Neuronal stem cell (in vitro differentiated cells): ENCODE measurements around the gene SPDYE3.

Experiments used
- DNase-seq: peaks from one replicate; pipeline ENCODE4 v3.0.0-alpha.2; 2013; ENCODE audit warnings: low spot score
- H2AFZ ChIP-seq: one replicate; pipeline ENCODE4 v1.6.1; 2013; ENCODE audit warnings: mild to moderate bottlenecking, low read length, inconsistent platforms
- H2AK5ac ChIP-seq: 2 replicates; pipeline ENCODE4 v1.6.1; 2013; ENCODE audit warnings: low read depth, mild to moderate bottlenecking, inconsistent platforms, low read length, moderate library complexity, mixed read lengths
- H2BK120ac ChIP-seq: 2 replicates; pipeline ENCODE4 v1.6.1; 2013; ENCODE audit warnings: low read depth, mild to moderate bottlenecking, inconsistent platforms, low read length, moderate library complexity, mixed read lengths
- H2BK12ac ChIP-seq: one replicate; pipeline ENCODE4 v1.6.1; 2013; ENCODE audit warnings: low read length, inconsistent platforms
- H2BK15ac ChIP-seq: 2 replicates; pipeline ENCODE4 v1.6.1; 2013; ENCODE audit warnings: mild to moderate bottlenecking, low read length, inconsistent platforms, mixed read lengths
- H2BK5ac ChIP-seq: one replicate; pipeline ENCODE4 v1.6.1; 2013; ENCODE audit warnings: inconsistent platforms, mild to moderate bottlenecking, low read length, moderate library complexity
- H3K14ac ChIP-seq: one replicate; pipeline ENCODE4 v1.6.1; 2013; ENCODE audit warnings: low read length, inconsistent platforms
- H3K18ac ChIP-seq: 2 replicates; pipeline ENCODE4 v1.6.1; 2013; ENCODE audit warnings: low read length, inconsistent platforms
- H3K23ac ChIP-seq: 2 replicates; pipeline ENCODE4 v1.6.1; 2013; ENCODE audit warnings: low read depth, mild to moderate bottlenecking, mixed read lengths, low read length, inconsistent platforms; ENCODE audit not compliant: poor library complexity
- H3K27ac ChIP-seq: replicated peaks from 3 replicates; pipeline ENCODE4 v1.5.1; 2013; ENCODE audit warnings: low read length, inconsistent platforms
- H3K27me3 ChIP-seq, 3 experiments: 2 replicates each; pipeline ENCODE4 v1.6.1; 2013; ENCODE audit warnings: low read length in 3 of 3, mild to moderate bottlenecking in 2 of 3, inconsistent platforms in 1 of 3, low read depth in 1 of 3, mixed read lengths in 1 of 3, moderate library complexity in 1 of 3; ENCODE audit not compliant: control insufficient read depth in 3 of 3, insufficient read depth in 3 of 3
- H3K36me3 ChIP-seq, 2 donors: replicated peaks in 1 of 2; 2 replicates each; pipeline ENCODE4 v1.6.1; 2013; ENCODE audit warnings: low read length in 2 of 2; ENCODE audit not compliant: control insufficient read depth in 2 of 2, insufficient read depth in 2 of 2
- H3K4ac ChIP-seq: 2 replicates; pipeline ENCODE4 v1.6.1; 2013; ENCODE audit warnings: inconsistent platforms, mild to moderate bottlenecking, low read length, moderate library complexity
- H3K4me1 ChIP-seq, 2 donors: 1 replicate in 1 of 2; 2 replicates in 1 of 2; pipeline ENCODE4 v1.6.1; 2013; ENCODE audit warnings: low read length in 2 of 2, low read depth in 1 of 2; ENCODE audit not compliant: control insufficient read depth in 2 of 2, insufficient read depth in 1 of 2
- H3K4me2 ChIP-seq: one replicate; pipeline ENCODE4 v1.6.1; 2013; ENCODE audit warnings: mild to moderate bottlenecking, low read length, inconsistent platforms; ENCODE audit not compliant: insufficient read depth, poor library complexity, severe bottlenecking
- H3K4me3 ChIP-seq, 2 donors: 2 replicates each; pipeline ENCODE4 v1.5.1; 2013; ENCODE audit warnings: low read length in 2 of 2, mild to moderate bottlenecking in 2 of 2, inconsistent platforms in 1 of 2, moderate library complexity in 1 of 2
- H3K79me1 ChIP-seq: one replicate; pipeline ENCODE4 v1.6.1; 2013; ENCODE audit warnings: low read depth, mild to moderate bottlenecking, inconsistent platforms, low read length, moderate library complexity
- H3K9ac ChIP-seq: one replicate; pipeline ENCODE4 v1.6.1; 2013; ENCODE audit warnings: mild to moderate bottlenecking, low read depth, low read length, inconsistent platforms; ENCODE audit not compliant: poor library complexity
- H3K9me3 ChIP-seq, 2 donors: replicated peaks in 1 of 2; 2 replicates each; pipeline versions ENCODE3 to v1.6.1; 2013; ENCODE audit warnings: low read length in 2 of 2, mild to moderate bottlenecking in 2 of 2, inconsistent platforms in 1 of 2, low read depth in 1 of 2, mixed read lengths in 1 of 2, moderate library complexity in 1 of 2; ENCODE audit not compliant: control insufficient read depth in 2 of 2, insufficient read depth in 1 of 2
- H4K8ac ChIP-seq: one replicate; pipeline ENCODE4 v1.6.1; 2013; ENCODE audit warnings: low read depth, mild to moderate bottlenecking, inconsistent platforms, low read length, moderate library complexity
- H4K91ac ChIP-seq: one replicate; pipeline ENCODE4 v1.6.1; 2013; ENCODE audit warnings: low read length, low read depth, mild to moderate bottlenecking, inconsistent platforms; ENCODE audit not compliant: poor library complexity
- WGBS, 2 donors: extraction: QIAGEN DNeasy Blood & Tissue Kit; methylation state at CpG; one replicate each; pipeline ENCODE4 v1.1.7; 2013; ENCODE audit warnings: missing lambda C conversion rate in 2 of 2, mixed read lengths in 1 of 2; ENCODE audit not compliant: insufficient read length in 2 of 2, insufficient replicate concordance in 1 of 2; ENCODE audit errors: extremely low coverage in 2 of 2; 5-methylcytosine and 5-hydroxymethylcytosine counted together

SPDYE3 gene

GRCh38 chr7:100369105-100369504 is 61.6 kb downstream of the SPDYE3 start:
- H3K79me1 ChIP-seq = no peaks in the 10 kb centered on the region
- H3K9ac ChIP-seq = no peak overlapping the region
- H2AFZ ChIP-seq = no peak overlapping the region
- no CpG with 5 or more reads among the region's 6 CpGs for WGBS, 2 donors
- no peak overlapping the region for H3K4ac ChIP-seq
- H4K8ac ChIP-seq = no peak overlapping the region
- no peak overlapping the region for H2BK15ac ChIP-seq
- H2AK5ac ChIP-seq = no peak overlapping the region
- H2BK12ac ChIP-seq = no peak overlapping the region
- peaks cover 9 to 17% of the 10 kb centered on the region in 2 donors for H3K4me1 ChIP-seq
- no peak overlapping the region for H4K91ac ChIP-seq
- no peak overlapping the region for H3K23ac ChIP-seq
- DNase-seq = no peak
- H3K4me3 ChIP-seq = no peak overlapping the region
- H3K27ac ChIP-seq = no peak overlapping the region
- H2BK120ac ChIP-seq = no peak overlapping the region
- no peak overlapping the region for H3K18ac ChIP-seq
- H2BK5ac ChIP-seq = peak overlapping the region; percentile 4
- no peaks in the 10 kb centered on the region for H3K9me3 ChIP-seq
- no peak overlapping the region for H3K4me2 ChIP-seq
- peaks cover 13 to 39% of the 10 kb centered on the region in 2 donors for H3K36me3 ChIP-seq
- no peak overlapping the region for H3K14ac ChIP-seq
- H3K27me3 ChIP-seq = no peaks in the 10 kb centered on the region

- Histone ChIP-seq H4K8ac (no peak overlapping the region), H2BK5ac (peak overlapping the region; percentile 4), H2AFZ (no peak overlapping the region), H2AK5ac (no peak overlapping the region), H3K27ac (peak overlapping the region; percentile 66), H3K23ac (no peak overlapping the region), H2BK12ac (no peak overlapping the region), H3K4ac (no peak overlapping the region), H3K4me2 (no peak overlapping the region), H3K4me3 (no peak overlapping the region), H3K14ac (no peak overlapping the region), H2BK15ac (no peak overlapping the region), H2BK120ac (no peak overlapping the region), H4K91ac (no peak overlapping the region), H3K27me3 (no peaks in the 10 kb centered on the region), H3K79me1 (no peaks in the 10 kb centered on the region), H3K18ac (peak overlapping the region; percentile 62), H3K36me3 (peaks cover 8 to 27% of the 10 kb centered on the region in 2 donors), H3K9me3 (no peaks in the 10 kb centered on the region), H3K9ac (peak overlapping the region; percentile 2), H3K4me1 (peaks cover 16 to 17% of the 10 kb centered on the region in 2 donors)
- no CpG with 5 or more reads among the region's 4 CpGs for WGBS, 2 donors
- peak; percentile 23 for DNase-seq
Observed at GRCh38 chr7:100370303-100370702, 62.8 kb downstream of the SPDYE3 start.

GRCh38 chr7:100370746-100371145 is 63.2 kb downstream of the SPDYE3 start:
- H3K27ac ChIP-seq = peak overlapping the region; percentile 15
- no peak overlapping the region for H2AFZ ChIP-seq
- no peak for DNase-seq
- H4K91ac ChIP-seq = no peak overlapping the region
- no peak overlapping the region for H2BK120ac ChIP-seq
- no peak overlapping the region for H2BK5ac ChIP-seq
- no peak overlapping the region for H3K4me3 ChIP-seq
- peaks cover 16 to 17% of the 10 kb centered on the region in 2 donors for H3K4me1 ChIP-seq
- no peaks in the 10 kb centered on the region for H3K9me3 ChIP-seq
- H2BK12ac ChIP-seq = no peak overlapping the region
- no peak overlapping the region for H4K8ac ChIP-seq
- no peak overlapping the region for H3K4me2 ChIP-seq
- peaks cover 8 to 23% of the 10 kb centered on the region in 2 donors for H3K36me3 ChIP-seq
- no peaks in the 10 kb centered on the region for H3K79me1 ChIP-seq
- H3K14ac ChIP-seq = no peak overlapping the region
- H3K27me3 ChIP-seq = no peaks in the 10 kb centered on the region
- H2BK15ac ChIP-seq = no peak overlapping the region
- no peak overlapping the region for H3K23ac ChIP-seq
- H3K4ac ChIP-seq = no peak overlapping the region
- no CpG with 5 or more reads among the region's 6 CpGs for WGBS, 2 donors
- no peak overlapping the region for H3K18ac ChIP-seq
- no peak overlapping the region for H3K9ac ChIP-seq
- peak overlapping the region; percentile 6 for H2AK5ac ChIP-seq

- DNase-seq = no peak
- Histone ChIP-seq H3K18ac (no peak overlapping the region), H2BK12ac (no peak overlapping the region), H2AFZ (no peak overlapping the region), H3K23ac (peak overlapping the region; percentile 30), H3K36me3 (peaks cover 8 to 20% of the 10 kb centered on the region in 2 donors), H4K91ac (no peak overlapping the region), H3K4ac (no peak overlapping the region), H3K4me1 (peaks cover 16 to 17% of the 10 kb centered on the region in 2 donors), H3K79me1 (no peaks in the 10 kb centered on the region), H3K14ac (no peak overlapping the region), H3K9ac (peak overlapping the region; percentile 47), H3K27me3 (no peaks in the 10 kb centered on the region), H4K8ac (no peak overlapping the region), H2BK5ac (peak overlapping the region; percentile 1), H2BK15ac (no peak overlapping the region), H3K27ac (no peak overlapping the region), H3K9me3 (no peaks in the 10 kb centered on the region), H3K4me3 (no peak overlapping the region), H2AK5ac (peak overlapping the region; percentile 41), H2BK120ac (no peak overlapping the region), H3K4me2 (no peak overlapping the region)
- WGBS, 2 donors = no CpG with 5 or more reads among the region's 7 CpGs
Observed at GRCh38 chr7:100371561-100372171, 64.2 kb downstream of the SPDYE3 start.
